Cardiac muscle cell (in vitro differentiated cells and primary cell): ENCODE results near the gene COL15A1. TPM values are rescaled to one million over a fixed set of nuclear protein-coding genes. Genes with fewer than 3 reads are reported as not detected.
"Not testable (repeated sequence)": the region's sequence is repeated elsewhere in the genome, so short reads cannot be mapped to it uniquely, and the experiment has no call there.

Experiments used
- DNase-seq, 2 donors: peaks; one replicate each; pipeline versions ENCODE4 v3.0.0 to v3.0.0-alpha.2; 2010 to 2017; ENCODE audit warnings: low read depth in 1 of 2, low spot score in 1 of 2
- H3K27ac ChIP-seq: fragments of 200-600 bp; sonication (generic); 2 replicates; pipeline ENCODE4 v1.5.1; 2016
- H3K27me3 ChIP-seq: fragments of 200-600 bp; sonication (generic); 2 replicates; pipeline ENCODE4 v1.6.0; 2016; ENCODE audit warnings: control low read depth
- H3K36me3 ChIP-seq: fragments of 200-600 bp; sonication (generic); 2 replicates; pipeline ENCODE4 v1.5.1; 2016; ENCODE audit warnings: control low read depth
- H3K4me1 ChIP-seq: fragments of 200-600 bp; sonication (generic); 2 replicates; pipeline ENCODE4 v1.8.1; 2017; ENCODE audit warnings: low read depth, mild to moderate bottlenecking, mixed run types
- H3K4me3 ChIP-seq: fragments of 200-600 bp; sonication (generic); 2 replicates; pipeline ENCODE4 v1.5.1; 2016; ENCODE audit warnings: mild to moderate bottlenecking
- H3K9me3 ChIP-seq: fragments of 200-600 bp; sonication (generic); 2 replicates; pipeline ENCODE4 v1.5.1; 2017; ENCODE audit warnings: low read depth, mild to moderate bottlenecking, control low read depth
- CTCF ChIP-seq: IDR thresholded peaks from 2 replicates; pipeline ENCODE4 v1.5.1; 2012; ENCODE audit warnings: low read depth, mild to moderate bottlenecking, low read length
- polyA plus RNA-seq: library from polyadenylated mRNA; unstranded; fragments of >200 nt; fragmentation: Nextera tagmentation; extraction: Ambion mirVana; gene quantifications from 2 replicates; pipeline ENCODE4 v1.2.1, GENCODE V29; 2016
- total RNA-seq: library from RNA; depleted of rRNA; stranded (reverse); fragments of >200 nt; gene quantifications from 2 replicates; pipeline ENCODE4 v1.2.3, GENCODE V29; 2016

The COL15A1 gene
- total and polyA plus RNA-seq, 2 experiments from 2014 or later = 0.74 to 1.3 TPM

- TF ChIP-seq CTCF = no peak
- H3K4me1 ChIP-seq = no peaks in the 10 kb centered on the region
Observed at GRCh38 chr9:98899408-98900056, 44.2 kb upstream of the COL15A1 start.

GRCh38 chr9:98900244-98900643 lies 43.5 kb upstream of the COL15A1 start:
- no peaks in the 10 kb centered on the region for H3K9me3 ChIP-seq
- no peaks in the 10 kb centered on the region for H3K27me3 ChIP-seq
- H3K36me3 ChIP-seq = no peaks in the 10 kb centered on the region
- TF ChIP-seq CTCF = no peak
- DNase-seq = no peak
- H3K27ac ChIP-seq = no peak overlapping the region
- H3K4me1 ChIP-seq = no peaks in the 10 kb centered on the region
- no peak overlapping the region for H3K4me3 ChIP-seq

More at GRCh38 chr9:98899408-98900056, 44.2 kb upstream of the COL15A1 start:
- Histone ChIP-seq H3K4me3 (no peak overlapping the region), H3K36me3 (no peaks in the 10 kb centered on the region), H3K9me3 (no peaks in the 10 kb centered on the region), H3K27me3 (no peaks in the 10 kb centered on the region), H3K27ac (no peak overlapping the region)
- peak; percentile 17 to 91 for DNase-seq

- H3K27ac ChIP-seq = no peak overlapping the region
- no peaks in the 10 kb centered on the region for H3K27me3 ChIP-seq
- DNase-seq = no peak
- H3K36me3 ChIP-seq = no peaks in the 10 kb centered on the region
- H3K4me3 ChIP-seq = no peak overlapping the region
- no peaks in the 10 kb centered on the region for H3K4me1 ChIP-seq
- H3K9me3 ChIP-seq = no peaks in the 10 kb centered on the region
- no peak for TF ChIP-seq CTCF
Observed at GRCh38 chr9:98900725-98901124, 43.0 kb upstream of the COL15A1 start.

GRCh38 chr9:98901843-98902242 lies 41.9 kb upstream of the COL15A1 start:
- not testable (repeated sequence) for H3K36me3 ChIP-seq, H3K27me3 ChIP-seq, H3K4me1 ChIP-seq, H3K9me3 ChIP-seq, DNase-seq, H3K4me3 ChIP-seq, H3K27ac ChIP-seq

- H3K27me3 ChIP-seq = no peaks in the 10 kb centered on the region
- TF ChIP-seq CTCF = no peak
- no peak overlapping the region for H3K4me3 ChIP-seq
- no peaks in the 10 kb centered on the region for H3K4me1 ChIP-seq
- H3K9me3 ChIP-seq = no peaks in the 10 kb centered on the region
- no peaks in the 10 kb centered on the region for H3K36me3 ChIP-seq
- DNase-seq = no peak
- H3K27ac ChIP-seq = no peak overlapping the region
Observed at GRCh38 chr9:98902516-98902915, 41.2 kb upstream of the COL15A1 start.

GRCh38 chr9:98902925-98903324 lies 40.8 kb upstream of the COL15A1 start:
- DNase-seq = no peak
- no peak for TF ChIP-seq CTCF

More at GRCh38 chr9:98902925-98903324, 40.8 kb upstream of the COL15A1 start:
- Histone ChIP-seq H3K9me3 (no peaks in the 10 kb centered on the region), H3K4me3 (no peak overlapping the region), H3K36me3 (no peaks in the 10 kb centered on the region), H3K27me3 (no peaks in the 10 kb centered on the region), H3K27ac (no peak overlapping the region), H3K4me1 (no peaks in the 10 kb centered on the region)
